ENCODE measurements around the gene HDAC9.

HDAC9 gene

DNA sequence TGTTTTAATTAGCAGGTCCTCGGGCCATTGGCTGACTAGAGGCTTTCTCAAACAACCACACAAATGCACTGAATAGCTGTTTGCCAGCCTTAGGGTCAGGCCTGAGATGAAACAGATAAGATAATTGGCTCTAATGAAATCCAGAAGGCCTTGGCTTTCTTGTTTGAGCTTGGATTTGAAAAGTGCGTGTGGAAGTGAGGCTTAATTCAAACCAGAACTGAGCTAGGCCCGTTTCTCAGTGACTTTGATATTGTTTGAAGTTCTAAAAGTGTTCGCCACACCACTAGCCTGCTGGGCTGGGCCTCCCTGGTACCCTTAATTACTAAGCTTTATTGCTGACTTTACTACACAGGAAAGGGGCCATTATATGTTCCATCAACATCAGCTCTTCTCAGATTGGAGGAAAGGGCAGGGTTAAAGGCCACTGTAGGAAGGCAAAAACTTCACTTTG is 351.2 kb downstream of the HDAC9 start:
- TF ChIP-seq CTCF (IDR thresholded peaks at IDR 0.05) = no peak
- H3K9me3 ChIP-seq = no peaks in the 10 kb centered on the region
- intact Hi-C loops (cut with DNase I; ENCODE audit: low total_unique reads) = no loop called here
- DNase-seq = no peak
- H3K36me3 ChIP-seq = no peaks in the 10 kb centered on the region
- no peaks in the 10 kb centered on the region for H3K27me3 ChIP-seq
- no peaks in the 10 kb centered on the region for H3K4me1 ChIP-seq
- H3K27ac ChIP-seq = no peak overlapping the region
- no peak overlapping the region for H3K4me3 ChIP-seq

- Histone ChIP-seq H3K27me3 (no peaks in the 10 kb centered on the region), H3K36me3 (no peaks in the 10 kb centered on the region), H3K9me3 (no peaks in the 10 kb centered on the region), H3K27ac (no peak overlapping the region), H3K4me1 (peaks cover 0 to 7% (median 0%) of the 10 kb centered on the region in 4 donors), H3K4me3 (no peak overlapping the region)
- TF ChIP-seq CTCF (IDR thresholded peaks at IDR 0.05) = no peak
- intact Hi-C loops (cut with DNase I; ENCODE audit: low total_unique reads) = no loop called here
- DNase-seq = no peak
Observed at GRCh38 chr7:18849130-18849529, 353.6 kb downstream of the HDAC9 start.

- DNase-seq = no peak
- H3K4me1 ChIP-seq = peaks cover 0 to 17% (median 0%) of the 10 kb centered on the region in 4 donors
- intact Hi-C loops (cut with DNase I; ENCODE audit: low total_unique reads) = no loop called here
- H3K9me3 ChIP-seq = no peaks in the 10 kb centered on the region
- TF ChIP-seq CTCF (IDR thresholded peaks at IDR 0.05) = no peak
- no peak overlapping the region for H3K27ac ChIP-seq
- no peaks in the 10 kb centered on the region for H3K36me3 ChIP-seq
- H3K27me3 ChIP-seq = no peaks in the 10 kb centered on the region
- H3K4me3 ChIP-seq = no peak overlapping the region
Observed at GRCh38 chr7:18855796-18856195, 360.2 kb downstream of the HDAC9 start.

DNA sequence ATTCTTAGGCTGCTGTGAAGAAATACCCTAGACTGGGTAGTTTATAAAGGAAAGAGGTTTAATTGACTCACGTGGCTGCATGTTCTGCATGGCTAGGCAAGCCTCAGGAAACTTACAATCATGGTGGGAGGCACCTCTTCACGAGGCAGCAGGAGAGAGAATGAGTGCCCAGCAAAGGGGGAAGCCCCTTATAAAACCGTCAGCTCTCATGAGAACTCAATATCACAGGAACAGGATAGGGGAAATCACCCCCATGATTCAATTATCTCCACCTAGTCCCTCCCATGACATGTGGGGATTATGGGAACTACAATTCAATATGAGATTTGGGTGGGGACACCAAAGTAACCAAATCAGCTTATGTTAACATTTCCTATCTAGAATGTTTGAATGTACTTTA is 362.7 kb downstream of the HDAC9 start:
- Histone ChIP-seq H3K9me3 (no peaks in the 10 kb centered on the region), H3K27ac (no peak overlapping the region)
- intact Hi-C loops (cut with DNase I; ENCODE audit: low total_unique reads) = no loop called here

DNA sequence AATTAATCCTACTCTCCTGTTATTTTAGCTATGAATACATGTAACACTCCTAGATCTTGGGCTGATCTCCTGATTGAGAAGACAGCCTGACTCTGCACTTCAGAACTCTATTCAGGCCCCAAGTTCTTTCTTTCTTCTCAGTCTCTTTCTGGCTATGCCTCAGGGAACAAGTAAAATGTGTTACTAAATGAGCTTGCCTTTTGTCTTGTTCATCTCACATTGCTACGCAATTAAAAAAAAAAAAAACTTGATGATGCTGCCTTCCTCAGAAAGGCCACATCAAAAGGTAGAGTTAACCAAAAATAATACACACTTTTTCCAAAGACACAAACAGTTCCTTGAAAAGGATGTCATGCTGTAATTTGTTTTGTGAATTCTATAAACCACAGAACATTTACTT is 363.8 kb downstream of the HDAC9 start:
- no peak overlapping the region for H3K27ac ChIP-seq
- no peaks in the 10 kb centered on the region for H3K27me3 ChIP-seq
- no peak for TF ChIP-seq CTCF (IDR thresholded peaks at IDR 0.05)
- intact Hi-C loops (cut with DNase I; ENCODE audit: low total_unique reads) = no loop called here
- H3K4me3 ChIP-seq = no peak overlapping the region
- peaks cover 0 to 9% (median 0%) of the 10 kb centered on the region in 4 donors for H3K4me1 ChIP-seq
- no peak for DNase-seq
- H3K9me3 ChIP-seq = no peaks in the 10 kb centered on the region
- no peaks in the 10 kb centered on the region for H3K36me3 ChIP-seq

More for the DNA sequence above, 362.7 kb downstream of the HDAC9 start:
- no peak for DNase-seq
- H3K4me3 ChIP-seq = no peak overlapping the region
- no peaks in the 10 kb centered on the region for H3K27me3 ChIP-seq
- peaks cover 0 to 17% (median 0%) of the 10 kb centered on the region in 4 donors for H3K4me1 ChIP-seq
- H3K36me3 ChIP-seq = no peaks in the 10 kb centered on the region
- no peak for TF ChIP-seq CTCF (IDR thresholded peaks at IDR 0.05)

GRCh38 chr7:18860221-18860620 is 364.7 kb downstream of the HDAC9 start:
- Histone ChIP-seq H3K9me3 (no peaks in the 10 kb centered on the region), H3K36me3 (no peaks in the 10 kb centered on the region), H3K27me3 (no peaks in the 10 kb centered on the region), H3K4me3 (no peak overlapping the region), H3K27ac (no peak overlapping the region), H3K4me1 (peaks cover 0 to 9% (median 0%) of the 10 kb centered on the region in 4 donors)
- DNase-seq = no peak
- TF ChIP-seq CTCF (IDR thresholded peaks at IDR 0.05) = no peak
- intact Hi-C loops (cut with DNase I; ENCODE audit: low total_unique reads) = no loop called here
